GM23248 (cell line): Measurements from ENCODE around the gene GLYR1.

Source experiments
- EZH2 ChIP-seq: fragments of 200-600 bp; sonication (generic); IDR thresholded peaks from 2 replicates; pipeline ENCODE4 v1.6.1; 2018; ENCODE audit warnings: antibody characterized with exemption, mild to moderate bottlenecking; ENCODE audit not compliant: insufficient read depth, poor library complexity, severe bottlenecking
- EZH2phosphoT487 ChIP-seq: fragments of 200-600 bp; sonication (generic); IDR thresholded peaks from 2 replicates; pipeline ENCODE4 v1.6.1; 2018; ENCODE audit warnings: antibody characterized with exemption, moderate library complexity, mild to moderate bottlenecking, low read depth; ENCODE audit not compliant: insufficient read depth

DNA sequence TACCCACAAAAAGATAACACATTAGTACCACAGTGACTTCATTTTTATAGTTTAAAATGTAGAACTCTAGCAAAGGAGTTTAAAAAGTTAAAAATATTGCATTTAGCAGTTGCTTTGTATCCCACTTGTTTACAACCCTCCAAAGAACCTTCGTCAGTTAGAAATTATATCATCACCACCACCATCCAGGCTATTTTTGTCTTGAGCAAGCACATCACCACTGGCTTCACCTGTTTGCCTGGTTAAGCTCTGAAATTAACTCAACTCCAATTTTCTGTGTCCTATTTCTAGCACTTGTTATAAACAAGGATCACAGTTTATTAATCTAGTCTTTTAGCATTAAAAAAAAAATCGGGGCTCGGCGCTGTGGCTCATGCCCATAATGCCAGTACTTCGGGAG is 6.1 kb downstream of the GLYR1 start:
- TF ChIP-seq EZH2 (no peak), EZH2phosphoT487 (no peak)
